Activated naive CD4-positive, alpha-beta T cell (primary cell): ENCODE measurements around the gene CALML5.
"Not testable (repeated sequence)": the region's sequence is repeated elsewhere in the genome, so short reads cannot be mapped to it uniquely, and the experiment has no call there.

ENCODE experiments used
- DNase-seq, 4 experiments: peaks; one replicate each; lab custom pipeline; 2025; lab: John Stamatoyannopoulos, UW

Gene CALML5

GRCh38 chr10:5482016-5482415 lies 17.4 kb downstream of the CALML5 start:
- no peak for DNase-seq

GRCh38 chr10:5481121-5481520 lies 18.2 kb downstream of the CALML5 start:
- no peak for DNase-seq

DNA sequence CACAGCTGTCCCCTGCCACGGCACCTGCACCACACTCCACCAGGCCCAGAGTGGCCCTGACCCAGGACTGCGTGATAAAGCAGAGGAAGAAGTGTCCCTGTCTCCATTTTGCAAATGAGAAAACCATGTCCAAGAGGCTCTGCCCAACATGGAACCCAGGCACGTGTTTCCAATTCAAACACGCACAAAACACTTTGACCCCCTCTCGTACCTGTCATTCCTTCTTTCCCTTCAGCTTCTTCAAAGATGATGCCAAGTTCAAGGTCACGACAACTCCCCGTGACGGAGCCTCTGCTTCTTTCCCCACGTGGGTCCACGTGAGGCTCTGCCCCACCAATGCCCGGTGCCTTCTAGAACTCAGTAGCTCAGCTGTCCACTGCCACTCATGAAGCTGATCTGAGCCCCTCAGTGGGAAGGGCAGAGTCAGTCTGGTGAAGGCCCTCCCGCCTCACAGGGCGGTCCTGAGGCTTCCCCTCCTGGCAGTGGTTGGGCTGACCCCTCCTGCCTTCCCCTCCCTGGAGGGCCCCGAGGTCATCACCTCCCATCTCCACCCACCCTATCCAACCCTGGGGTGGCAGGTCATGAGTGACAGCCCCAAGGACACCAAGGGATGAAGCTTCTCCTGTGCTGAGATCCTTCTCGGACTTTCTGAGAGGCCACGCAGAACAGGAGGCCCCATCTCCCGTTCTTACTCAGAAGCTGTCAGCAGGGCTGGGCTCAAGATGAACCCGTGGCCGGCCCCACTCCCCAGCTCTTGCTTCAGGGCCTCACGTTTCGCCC lies 19.0 kb downstream of the CALML5 start:
- DNase-seq = no peak

DNA sequence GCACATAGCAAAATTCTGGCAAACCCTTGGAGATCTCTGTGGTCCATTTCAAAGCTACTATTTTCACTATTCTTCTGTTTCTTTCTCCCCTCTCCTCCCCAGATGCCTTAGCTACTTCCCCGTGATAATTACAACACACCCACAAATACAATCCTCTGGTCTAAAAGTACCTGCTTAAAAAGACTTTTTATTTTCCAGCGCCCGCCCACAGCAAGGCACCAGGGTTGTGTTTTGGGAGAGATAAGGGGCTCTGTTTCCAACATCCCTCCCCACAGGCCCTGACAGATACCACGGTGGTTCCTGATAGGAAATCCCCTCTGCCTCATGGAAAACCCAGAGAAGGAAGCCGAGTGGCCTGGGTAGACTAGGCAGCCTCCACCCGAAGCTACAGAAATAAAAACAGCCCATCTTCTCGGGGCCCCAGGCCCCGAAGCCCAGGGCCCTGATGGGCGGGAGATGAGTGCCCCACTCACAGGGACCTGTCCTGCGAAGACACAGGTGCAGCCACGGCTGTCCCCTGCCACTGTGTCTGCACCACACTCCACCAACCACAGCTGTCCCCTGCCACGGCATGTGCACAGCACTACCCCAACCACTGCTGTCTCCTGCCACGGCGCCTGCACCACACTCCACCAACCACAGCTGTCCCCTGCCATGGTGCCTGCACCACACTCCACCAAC lies 19.7 kb downstream of the CALML5 start:
- DNase-seq = no peak

GRCh38 chr10:5478694-5479305 lies 20.6 kb downstream of the CALML5 start:
- no peak for DNase-seq

GRCh38 chr10:5477948-5478693 lies 21.2 kb downstream of the CALML5 start:
- DNase-seq = no peak

- DNase-seq = no peak
These were observed 22.3 kb downstream of the CALML5 start for GRCh38 chr10:5476918-5477525.

GRCh38 chr10:5475974-5476807 lies 23.2 kb downstream of the CALML5 start:
- DNase-seq = not testable (repeated sequence)

- DNase-seq = not testable (repeated sequence)
These were observed 24.3 kb downstream of the CALML5 start for GRCh38 chr10:5475088-5475487.

DNA sequence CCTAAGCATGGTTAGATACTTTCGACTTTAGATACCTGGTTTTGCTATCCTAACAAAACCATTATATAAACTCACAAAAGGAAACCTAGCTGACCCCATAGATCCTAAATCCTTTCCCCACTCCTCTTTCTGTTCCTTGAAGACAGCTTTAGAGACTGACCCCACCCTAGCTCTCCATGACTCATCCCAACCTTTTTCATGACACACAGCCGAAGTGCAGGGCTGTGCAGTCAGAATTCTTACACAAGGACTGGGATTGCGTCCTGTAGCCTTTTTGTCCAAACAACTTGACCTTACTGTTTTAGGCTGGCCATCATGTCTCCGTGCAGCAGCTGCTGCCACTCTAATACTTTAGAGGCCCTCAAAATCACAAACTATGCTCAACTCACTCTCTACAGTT lies 24.7 kb downstream of the CALML5 start:
- DNase-seq = not testable (repeated sequence)

DNA sequence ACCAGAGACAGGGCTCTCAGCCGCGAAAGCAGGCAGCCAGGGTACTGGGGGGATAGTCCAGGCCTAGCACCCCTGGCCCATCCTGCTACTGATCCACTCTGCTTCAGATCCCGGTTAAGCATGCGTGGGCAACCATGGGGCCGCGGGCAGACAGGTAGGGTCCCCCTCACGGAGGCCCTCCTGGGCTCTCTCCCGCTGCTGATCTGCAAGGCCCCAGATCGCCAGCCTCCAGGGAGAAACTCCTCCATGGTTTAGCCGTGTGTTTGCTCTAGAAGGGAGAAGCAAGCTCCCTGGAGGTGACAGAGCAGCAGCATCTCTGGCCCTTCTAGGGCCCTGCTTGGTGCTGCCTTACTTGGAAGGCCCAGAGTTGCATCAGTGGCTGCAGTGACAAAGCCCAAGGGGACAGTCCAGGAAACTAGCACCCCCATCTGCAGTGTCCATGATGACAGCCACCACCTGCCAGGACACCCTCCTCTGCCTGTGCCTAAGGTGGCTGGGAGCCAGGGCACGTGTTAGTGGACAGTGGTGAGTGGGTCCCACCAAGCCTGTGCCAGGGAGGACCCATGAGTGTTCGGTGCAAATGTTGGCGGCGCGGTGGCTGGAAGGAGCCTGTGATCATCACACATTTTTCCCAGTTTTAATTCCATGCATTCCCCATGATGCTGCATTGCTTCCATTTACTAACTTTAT lies 29.2 kb downstream of the CALML5 start:
- no peak for DNase-seq

DNA sequence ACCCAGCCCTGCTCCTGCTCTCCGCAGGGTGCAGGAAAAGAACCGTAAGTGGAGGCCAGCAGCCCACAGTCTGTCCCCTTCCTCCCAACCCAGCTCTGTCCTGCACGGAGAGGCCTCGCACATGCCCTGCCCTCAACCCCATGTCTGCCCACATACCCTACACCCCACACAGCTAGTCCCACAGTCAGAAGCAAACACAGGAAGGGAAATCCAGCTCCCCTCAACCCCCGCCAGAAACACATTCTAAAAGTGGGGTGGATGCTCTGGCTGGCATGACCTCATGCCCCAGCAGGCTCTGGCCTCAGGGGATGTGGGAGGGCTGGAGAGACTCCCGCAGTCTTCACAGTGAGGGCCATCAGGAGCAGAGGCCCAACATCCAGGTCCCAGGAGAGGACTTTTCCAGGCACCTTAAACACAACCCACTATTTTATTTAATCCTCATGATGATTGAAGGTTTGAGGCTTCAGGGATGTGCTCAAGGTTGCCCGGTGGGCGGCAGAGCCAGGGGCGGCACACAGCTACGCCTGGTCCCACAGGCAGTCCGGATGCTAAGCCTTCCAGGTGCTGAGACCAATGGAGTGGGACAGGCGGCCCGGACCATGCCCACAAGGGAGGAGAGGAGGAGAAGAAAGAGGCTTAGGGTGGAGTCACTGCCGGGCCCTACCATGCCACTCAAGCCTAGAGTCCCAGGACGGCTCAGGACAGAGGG lies 29.9 kb downstream of the CALML5 start:
- DNase-seq = no peak

GRCh38 chr10:5468262-5469106 lies 30.9 kb downstream of the CALML5 start:
- no peak for DNase-seq

- no peak for DNase-seq
These were observed 31.6 kb downstream of the CALML5 start for GRCh38 chr10:5467634-5468255.

DNA sequence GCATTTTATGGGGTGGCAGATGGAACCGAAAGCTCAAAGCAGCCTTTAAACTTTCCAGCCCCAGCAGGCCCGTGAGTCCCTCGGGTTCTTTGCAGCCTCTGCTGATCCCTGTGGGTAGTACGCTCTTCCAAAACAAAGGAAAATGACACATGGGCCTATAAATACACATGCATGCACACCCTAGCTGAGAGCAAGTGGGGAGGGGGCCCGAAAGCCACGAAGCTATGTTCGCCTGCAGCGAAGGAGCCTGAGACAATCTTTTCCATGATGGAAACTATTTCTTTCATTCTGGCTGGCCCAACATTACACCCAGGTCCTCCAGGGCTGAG lies 32.2 kb downstream of the CALML5 start:
- no peak for DNase-seq

GRCh38 chr10:5466451-5467206 lies 32.7 kb downstream of the CALML5 start:
- DNase-seq = no peak

DNA sequence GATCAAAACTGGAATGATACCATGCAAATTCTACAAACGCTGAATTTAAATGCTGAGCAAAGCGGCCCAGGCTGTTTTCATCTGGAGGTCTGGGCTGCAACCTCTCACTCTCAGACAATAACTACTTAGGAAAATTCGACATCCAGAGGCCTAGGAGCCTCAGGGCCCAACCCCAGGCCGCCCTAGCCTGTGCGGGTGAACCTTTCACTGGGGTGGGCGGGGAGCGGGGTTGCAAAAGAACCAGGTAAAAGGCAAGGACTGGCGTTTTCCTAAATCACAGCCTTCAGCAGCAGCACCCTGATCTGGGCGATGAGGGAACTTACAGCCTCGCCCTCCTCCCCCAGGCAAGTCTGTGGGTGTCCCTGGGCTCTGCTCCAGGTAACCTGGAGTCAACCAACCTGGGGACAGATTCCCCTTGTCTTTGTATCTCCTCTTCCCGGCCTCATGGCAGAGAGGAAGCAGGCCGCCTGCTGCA lies 33.4 kb downstream of the CALML5 start:
- no peak for DNase-seq

- DNase-seq = no peak
These were observed 34.8 kb downstream of the CALML5 start for GRCh38 chr10:5464546-5464945.
